Measurements from ENCODE around the gene NTSR1. TPM values are rescaled to one million over a fixed set of nuclear protein-coding genes. Genes with fewer than 3 reads are reported as not detected.

Gene NTSR1
- total RNA-seq, 1 experiment from 2014 or later, result 0.40 TPM

- DNase-seq, result no peak
- Histone ChIP-seq H3K9me3 (no peaks in the 10 kb centered on the region), H3K36me3 (no peaks in the 10 kb centered on the region), H3K27me3 (no peaks in the 10 kb centered on the region), H3K4me3 (no peak overlapping the region)
Observed at GRCh38 chr20:62761759-62762131, 53.1 kb downstream of the NTSR1 start.

DNA sequence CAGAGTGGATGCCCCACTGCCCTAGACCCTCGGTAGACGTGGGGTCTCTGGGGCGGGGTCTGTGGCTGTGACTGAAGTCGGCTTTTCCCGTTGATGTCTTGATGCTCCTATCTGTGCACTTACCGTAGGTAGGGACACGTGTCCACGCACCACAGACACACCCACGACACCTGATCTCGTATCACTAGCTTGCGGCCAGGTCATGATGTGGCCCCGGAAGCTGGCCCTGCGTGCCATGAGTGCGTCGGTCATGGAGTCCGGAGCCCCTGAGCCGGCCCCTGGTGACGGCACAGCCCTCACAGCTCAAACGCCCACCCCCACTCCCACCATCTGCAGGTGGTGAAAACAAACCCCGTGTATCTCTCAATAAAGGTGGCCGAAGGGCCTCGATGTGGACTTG is 53.7 kb downstream of the NTSR1 start:
- H3K9me3 ChIP-seq, result no peaks in the 10 kb centered on the region
- no peaks in the 10 kb centered on the region for H3K27me3 ChIP-seq
- no peak for DNase-seq
- H3K4me3 ChIP-seq, result no peak overlapping the region
- no peaks in the 10 kb centered on the region for H3K36me3 ChIP-seq

GRCh38 chr20:62762801-62763368 is 54.2 kb downstream of the NTSR1 start:
- H3K4me3 ChIP-seq, result no peak overlapping the region
- H3K36me3 ChIP-seq, result no peaks in the 10 kb centered on the region
- no peaks in the 10 kb centered on the region for H3K27me3 ChIP-seq
- DNase-seq, result no peak
- no peaks in the 10 kb centered on the region for H3K9me3 ChIP-seq

DNA sequence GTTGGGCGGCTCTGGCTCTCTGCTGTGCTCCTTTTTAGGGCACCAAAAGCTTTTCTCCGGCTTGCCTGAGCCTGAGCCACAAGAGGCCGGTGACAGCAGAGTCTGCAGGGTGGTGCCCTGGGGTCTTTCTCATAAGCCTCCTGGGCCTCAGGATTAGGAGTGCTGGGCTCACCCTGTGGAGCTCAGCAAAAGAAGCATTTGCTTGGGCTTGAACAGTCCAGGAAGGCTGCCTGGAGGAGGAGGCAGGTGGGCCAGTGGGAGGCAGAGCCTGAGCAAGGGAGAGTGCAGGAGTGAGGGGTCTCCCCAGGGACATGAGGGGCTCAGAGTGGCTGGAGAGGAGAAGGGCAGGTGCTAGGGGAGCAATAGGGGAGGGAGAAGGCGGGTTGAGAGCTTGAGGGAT is 54.8 kb downstream of the NTSR1 start:
- DNase-seq, result no peak
- no peaks in the 10 kb centered on the region for H3K9me3 ChIP-seq
- no peaks in the 10 kb centered on the region for H3K27me3 ChIP-seq
- H3K4me3 ChIP-seq, result no peak overlapping the region
- H3K36me3 ChIP-seq, result no peaks in the 10 kb centered on the region

- Histone ChIP-seq H3K4me3 (no peak overlapping the region), H3K36me3 (no peaks in the 10 kb centered on the region), H3K27me3 (no peaks in the 10 kb centered on the region), H3K9me3 (no peaks in the 10 kb centered on the region)
- no peak for DNase-seq
Observed at GRCh38 chr20:62764156-62764935, 55.7 kb downstream of the NTSR1 start.

GRCh38 chr20:62765021-62765420 is 56.4 kb downstream of the NTSR1 start:
- no peak for DNase-seq
- H3K9me3 ChIP-seq, result no peaks in the 10 kb centered on the region
- H3K36me3 ChIP-seq, result no peaks in the 10 kb centered on the region
- no peak overlapping the region for H3K4me3 ChIP-seq
- H3K27me3 ChIP-seq, result no peaks in the 10 kb centered on the region

DNA sequence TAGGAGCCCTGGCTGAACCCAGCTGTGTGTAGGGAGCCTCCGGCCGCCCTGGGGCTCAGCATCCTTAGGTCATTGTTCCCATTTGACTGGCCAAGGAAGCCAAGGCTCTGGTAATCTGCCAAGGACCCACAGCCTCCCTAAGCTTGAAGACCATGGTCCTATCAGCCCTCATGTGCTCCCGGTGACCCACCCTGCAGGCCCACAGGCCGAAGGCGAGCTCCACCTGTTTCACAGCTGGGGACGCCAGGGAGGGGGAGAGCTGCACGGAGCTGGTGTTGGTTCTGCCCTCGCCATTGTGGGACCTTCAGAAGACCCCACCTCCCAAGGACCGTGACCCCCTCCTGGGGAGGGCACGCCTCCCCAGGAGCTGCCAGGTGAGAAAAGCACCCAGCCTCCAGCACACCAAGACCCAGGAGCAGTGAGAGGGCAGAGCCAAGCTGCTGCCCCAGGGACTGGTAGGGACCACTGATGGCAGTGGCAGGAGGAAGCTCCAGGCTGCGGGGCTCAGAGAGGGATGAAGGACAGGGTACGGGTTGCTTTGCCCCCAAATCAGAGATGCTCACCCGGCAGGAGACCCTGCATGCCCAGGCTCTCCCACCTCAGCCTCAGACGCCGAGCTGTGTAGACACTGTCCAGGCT is 56.9 kb downstream of the NTSR1 start:
- H3K36me3 ChIP-seq, result no peaks in the 10 kb centered on the region
- no peaks in the 10 kb centered on the region for H3K9me3 ChIP-seq
- H3K4me3 ChIP-seq, result no peak overlapping the region
- no peaks in the 10 kb centered on the region for H3K27me3 ChIP-seq
- DNase-seq, result no peak

DNA sequence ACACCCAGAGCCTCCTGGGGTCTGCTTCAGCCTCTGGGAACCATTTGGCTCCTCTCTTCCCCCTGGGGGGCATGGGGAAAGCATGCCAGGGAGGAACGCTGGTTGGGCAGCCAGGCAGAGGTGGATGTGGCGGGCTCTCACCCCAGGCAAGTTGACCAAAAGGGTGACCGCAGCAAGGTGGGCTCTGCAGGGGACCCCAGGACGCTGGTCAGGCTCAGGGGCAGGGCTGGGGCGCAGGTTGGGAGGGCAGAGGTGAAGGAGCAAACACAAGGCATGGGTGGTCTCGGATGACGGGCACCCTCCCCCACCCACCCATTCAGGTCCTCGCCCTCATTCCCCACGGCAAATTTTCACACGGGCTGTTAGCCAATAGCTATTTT is 57.4 kb downstream of the NTSR1 start:
- no peaks in the 10 kb centered on the region for H3K27me3 ChIP-seq
- DNase-seq, result no peak
- H3K4me3 ChIP-seq, result no peak overlapping the region
- H3K36me3 ChIP-seq, result no peaks in the 10 kb centered on the region
- H3K9me3 ChIP-seq, result no peaks in the 10 kb centered on the region

DNA sequence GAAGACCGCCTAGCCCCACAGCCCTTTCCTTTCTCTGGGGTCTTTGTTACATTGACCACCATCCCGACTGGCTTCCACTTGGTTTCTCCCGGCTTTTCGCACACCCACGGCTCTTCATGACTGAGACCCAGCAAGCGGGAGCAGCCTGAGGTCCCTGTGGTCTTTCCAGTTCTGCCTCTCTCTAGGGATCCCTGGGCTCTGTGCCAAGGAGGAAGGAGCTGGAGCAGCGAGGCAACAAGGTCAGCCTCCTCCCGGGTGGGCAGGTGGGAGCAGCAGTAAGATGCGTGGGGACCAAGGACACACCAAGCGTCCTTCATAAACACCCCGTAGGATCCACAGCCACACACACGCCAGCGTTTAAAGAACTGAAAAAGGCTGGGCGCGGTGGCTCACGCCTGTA is 58.1 kb downstream of the NTSR1 start:
- Histone ChIP-seq H3K36me3 (no peaks in the 10 kb centered on the region), H3K4me3 (no peak overlapping the region), H3K27me3 (no peaks in the 10 kb centered on the region), H3K9me3 (no peaks in the 10 kb centered on the region)
- no peak for DNase-seq

DNA sequence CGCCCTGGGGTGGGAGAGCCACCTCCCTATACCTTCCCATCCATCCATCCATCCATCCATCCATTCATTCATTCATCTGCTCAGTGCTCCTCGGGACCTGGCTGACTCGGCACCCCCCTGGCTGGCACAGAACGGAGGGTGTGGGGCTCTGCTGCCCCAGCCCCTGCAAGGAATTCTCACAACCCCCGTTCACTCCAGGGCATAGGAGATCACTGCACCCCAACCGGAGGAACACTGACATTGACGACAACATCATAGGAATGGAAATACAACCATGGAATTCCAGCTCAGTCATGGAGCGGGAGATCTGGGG is 59.6 kb downstream of the NTSR1 start:
- DNase-seq, result no peak
- Histone ChIP-seq H3K36me3 (no peaks in the 10 kb centered on the region), H3K9me3 (no peaks in the 10 kb centered on the region), H3K27me3 (no peaks in the 10 kb centered on the region), H3K4me3 (no peak overlapping the region)

- Histone ChIP-seq H3K4me3 (no peak overlapping the region), H3K36me3 (no peaks in the 10 kb centered on the region), H3K9me3 (no peaks in the 10 kb centered on the region), H3K27me3 (no peaks in the 10 kb centered on the region)
- no peak for DNase-seq
Observed at GRCh38 chr20:62768551-62769287, 60.1 kb downstream of the NTSR1 start.

DNA sequence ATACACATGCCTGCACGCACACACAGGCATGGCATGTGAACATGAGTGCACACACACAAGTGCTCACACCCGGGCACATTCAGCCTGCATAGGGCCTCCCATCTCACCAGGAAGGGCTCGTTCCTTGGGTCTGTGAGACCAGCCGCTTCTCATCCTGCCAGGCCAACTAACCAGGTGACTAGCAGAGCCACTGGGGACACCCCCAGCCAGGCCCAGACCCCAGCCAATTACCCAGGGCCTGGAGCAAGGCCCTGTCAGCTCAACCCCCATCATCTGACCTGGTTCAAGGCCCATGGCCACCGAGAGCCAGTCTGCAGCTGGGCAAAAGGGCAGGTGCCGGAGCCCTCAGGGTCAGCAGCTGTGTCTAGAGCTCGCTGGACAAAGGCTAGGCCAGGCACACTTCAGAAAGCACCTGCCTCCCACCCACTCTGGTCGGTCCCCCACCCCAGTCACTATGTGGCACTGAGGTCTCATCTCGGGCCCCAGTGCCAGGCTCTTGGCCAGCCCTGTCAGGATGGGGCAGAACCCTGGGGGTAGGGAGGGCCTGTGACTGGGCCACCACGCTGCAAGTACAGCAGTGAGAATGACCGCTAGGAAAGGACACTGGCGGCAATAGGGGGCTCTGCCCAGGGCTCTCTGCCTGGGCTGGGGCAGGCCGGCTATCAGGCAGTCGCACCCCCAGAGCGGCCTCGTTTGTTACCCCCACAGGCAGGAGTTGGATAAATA is 60.9 kb downstream of the NTSR1 start:
- H3K36me3 ChIP-seq, result no peaks in the 10 kb centered on the region
- H3K4me3 ChIP-seq, result no peak overlapping the region
- no peak for DNase-seq
- H3K27me3 ChIP-seq, result no peaks in the 10 kb centered on the region
- H3K9me3 ChIP-seq, result no peaks in the 10 kb centered on the region

GRCh38 chr20:62770111-62770910 is 61.7 kb downstream of the NTSR1 start:
- no peaks in the 10 kb centered on the region for H3K27me3 ChIP-seq
- no peaks in the 10 kb centered on the region for H3K9me3 ChIP-seq
- no peaks in the 10 kb centered on the region for H3K36me3 ChIP-seq
- DNase-seq, result no peak
- H3K4me3 ChIP-seq, result no peak overlapping the region

DNA sequence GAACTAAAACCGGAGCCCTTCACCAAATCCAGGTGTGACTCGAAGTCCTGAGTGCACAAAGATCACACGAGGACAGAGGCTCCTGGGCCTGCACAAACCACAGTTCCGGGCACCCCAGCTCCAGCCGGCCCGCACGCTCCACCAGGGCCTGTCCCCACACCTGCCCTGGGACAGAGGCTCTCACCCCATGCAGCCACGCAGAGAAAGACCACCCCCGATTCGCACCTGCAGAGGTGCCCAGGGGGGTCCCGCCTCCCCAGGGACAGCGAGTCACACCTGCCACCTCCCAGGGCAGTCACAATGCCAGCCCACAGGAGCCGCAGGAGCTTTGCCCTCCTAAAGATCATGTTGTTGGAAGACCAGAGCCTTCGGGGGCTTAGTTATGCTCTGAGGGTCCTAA is 62.3 kb downstream of the NTSR1 start:
- Histone ChIP-seq H3K4me3 (no peak overlapping the region), H3K36me3 (no peaks in the 10 kb centered on the region), H3K27me3 (no peaks in the 10 kb centered on the region), H3K9me3 (no peaks in the 10 kb centered on the region)
- DNase-seq, result no peak

GRCh38 chr20:62771396-62772102 is 62.9 kb downstream of the NTSR1 start:
- no peak overlapping the region for H3K4me3 ChIP-seq
- no peak for DNase-seq
- H3K27me3 ChIP-seq, result no peaks in the 10 kb centered on the region
- no peaks in the 10 kb centered on the region for H3K36me3 ChIP-seq
- no peaks in the 10 kb centered on the region for H3K9me3 ChIP-seq

GRCh38 chr20:62772103-62772611 is 63.5 kb downstream of the NTSR1 start:
- no peaks in the 10 kb centered on the region for H3K27me3 ChIP-seq
- DNase-seq, result no peak
- H3K36me3 ChIP-seq, result no peaks in the 10 kb centered on the region
- H3K9me3 ChIP-seq, result no peaks in the 10 kb centered on the region
- no peak overlapping the region for H3K4me3 ChIP-seq
